ENCODE results near the gene CRYBA1. TPM values are rescaled to one million over a fixed set of nuclear protein-coding genes. Genes with fewer than 3 reads are reported as not detected.

CRYBA1 gene
- total and polyA plus RNA-seq, 2 experiments from 2014 or later, result not detected

DNA sequence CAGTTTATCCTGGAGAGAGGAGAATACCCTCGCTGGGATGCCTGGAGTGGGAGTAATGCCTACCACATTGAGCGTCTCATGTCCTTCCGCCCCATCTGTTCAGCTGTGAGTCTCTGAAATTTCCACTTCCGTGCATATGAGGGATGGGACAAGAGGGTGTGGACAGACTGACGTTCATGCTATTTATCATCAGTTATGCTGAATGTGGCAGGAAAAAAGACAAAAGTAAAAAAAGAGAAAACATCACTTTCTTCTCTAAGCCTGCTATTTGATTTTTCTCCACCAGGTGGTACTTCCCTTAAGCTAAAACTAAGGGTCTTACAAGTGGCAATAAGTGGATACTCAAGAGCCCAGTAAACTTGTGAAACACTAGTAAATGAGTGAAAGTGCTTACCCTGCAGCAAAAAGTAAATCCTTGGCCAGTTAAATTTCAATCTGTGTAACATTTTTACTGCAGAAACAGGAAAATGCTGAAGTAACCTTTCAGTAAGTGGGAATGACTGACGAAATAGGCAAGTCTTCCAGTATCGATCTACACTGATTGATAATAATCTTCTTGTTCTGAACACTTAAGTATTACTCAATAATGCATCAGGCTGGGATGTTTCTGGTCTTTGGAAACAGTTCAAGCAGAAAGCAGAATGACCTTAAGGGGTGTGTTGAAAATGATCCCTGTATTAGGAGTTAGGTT is 5.6 kb downstream of the CRYBA1 start:
- Histone ChIP-seq H3K4me3 (no peak overlapping the region), H3K9me3 (ENCODE audit: low read depth) (no peaks in the 10 kb centered on the region), H3K27ac (no peak overlapping the region), H3K4me1 (ENCODE audit: low read depth) (no peaks in the 10 kb centered on the region), H3K27me3 (no peaks in the 10 kb centered on the region), H3K36me3 (peaks cover 6% of the 10 kb centered on the region)
- DNase-seq (ENCODE audit: low read depth in 1 of 2, low spot score in 1 of 2), result peak; percentile 48 to 67
- TF ChIP-seq, protein P1, sequence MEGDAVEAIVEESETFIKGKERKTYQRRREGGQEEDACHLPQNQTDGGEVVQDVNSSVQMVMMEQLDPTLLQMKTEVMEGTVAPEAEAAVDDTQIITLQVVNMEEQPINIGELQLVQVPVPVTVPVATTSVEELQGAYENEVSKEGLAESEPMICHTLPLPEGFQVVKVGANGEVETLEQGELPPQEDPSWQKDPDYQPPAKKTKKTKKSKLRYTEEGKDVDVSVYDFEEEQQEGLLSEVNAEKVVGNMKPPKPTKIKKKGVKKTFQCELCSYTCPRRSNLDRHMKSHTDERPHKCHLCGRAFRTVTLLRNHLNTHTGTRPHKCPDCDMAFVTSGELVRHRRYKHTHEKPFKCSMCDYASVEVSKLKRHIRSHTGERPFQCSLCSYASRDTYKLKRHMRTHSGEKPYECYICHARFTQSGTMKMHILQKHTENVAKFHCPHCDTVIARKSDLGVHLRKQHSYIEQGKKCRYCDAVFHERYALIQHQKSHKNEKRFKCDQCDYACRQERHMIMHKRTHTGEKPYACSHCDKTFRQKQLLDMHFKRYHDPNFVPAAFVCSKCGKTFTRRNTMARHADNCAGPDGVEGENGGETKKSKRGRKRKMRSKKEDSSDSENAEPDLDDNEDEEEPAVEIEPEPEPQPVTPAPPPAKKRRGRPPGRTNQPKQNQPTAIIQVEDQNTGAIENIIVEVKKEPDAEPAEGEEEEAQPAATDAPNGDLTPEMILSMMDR (IDR thresholded peaks at IDR 0.05; ENCODE audit: low read depth, low read length), result peak; percentile 62

DNA sequence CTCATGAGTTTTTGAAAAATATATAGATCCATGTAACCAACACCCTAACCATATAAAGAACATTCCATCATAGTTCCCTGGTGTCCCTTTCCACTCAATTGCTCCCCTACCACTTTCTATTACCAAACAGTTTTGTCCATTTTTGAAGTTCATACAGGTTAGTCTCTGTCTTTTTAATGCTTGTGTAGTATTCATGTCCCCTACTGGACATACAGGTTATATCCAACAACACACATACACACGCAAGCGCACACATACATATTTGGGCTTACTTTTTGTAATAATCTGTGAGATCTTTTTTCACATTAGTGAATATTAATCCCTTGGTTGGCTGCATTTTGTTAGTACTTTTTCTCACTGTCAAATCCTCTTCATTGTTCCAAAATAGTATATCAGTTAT is 6.4 kb downstream of the CRYBA1 start:
- no peak overlapping the region for H3K27ac ChIP-seq
- H3K27me3 ChIP-seq, result no peaks in the 10 kb centered on the region
- no peak for DNase-seq (ENCODE audit: low read depth in 1 of 2, low spot score in 1 of 2)
- TF ChIP-seq, protein P1 (IDR thresholded peaks at IDR 0.05; ENCODE audit: low read depth, low read length), result peak; percentile 12
- no peaks in the 10 kb centered on the region for H3K4me1 ChIP-seq (ENCODE audit: low read depth)
- H3K36me3 ChIP-seq, result peaks cover 6% of the 10 kb centered on the region
- no peak overlapping the region for H3K4me3 ChIP-seq
- no peaks in the 10 kb centered on the region for H3K9me3 ChIP-seq (ENCODE audit: low read depth)

DNA sequence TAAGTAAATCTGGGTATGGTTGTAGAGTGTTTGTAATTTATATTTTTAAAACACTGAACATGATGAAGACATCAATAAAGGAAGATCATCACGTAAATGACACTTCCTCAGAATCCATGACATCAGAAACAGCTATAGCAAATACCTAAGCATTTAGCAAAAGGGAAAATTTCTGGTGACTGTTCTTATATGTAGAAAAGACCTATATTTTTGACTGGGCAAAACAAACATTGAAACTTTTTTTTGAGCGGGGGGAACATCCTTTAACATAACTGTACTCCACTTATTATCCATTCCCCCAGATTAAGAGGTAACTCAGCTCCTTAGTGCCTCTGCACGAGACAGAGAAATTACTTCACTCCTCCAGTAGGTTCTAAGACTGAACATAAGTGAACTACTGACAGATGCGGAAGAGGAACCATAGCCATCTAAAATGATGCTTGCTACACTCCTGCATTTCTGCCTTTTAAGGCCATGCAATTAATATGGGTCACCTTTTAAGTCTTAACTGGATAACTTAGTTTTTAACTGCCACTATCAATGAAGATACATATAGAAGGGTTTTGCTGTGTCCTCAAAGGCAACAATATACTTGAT is 9.4 kb downstream of the CRYBA1 start:
- DNase-seq (ENCODE audit: low read depth in 1 of 2, low spot score in 1 of 2), result no peak

DNA sequence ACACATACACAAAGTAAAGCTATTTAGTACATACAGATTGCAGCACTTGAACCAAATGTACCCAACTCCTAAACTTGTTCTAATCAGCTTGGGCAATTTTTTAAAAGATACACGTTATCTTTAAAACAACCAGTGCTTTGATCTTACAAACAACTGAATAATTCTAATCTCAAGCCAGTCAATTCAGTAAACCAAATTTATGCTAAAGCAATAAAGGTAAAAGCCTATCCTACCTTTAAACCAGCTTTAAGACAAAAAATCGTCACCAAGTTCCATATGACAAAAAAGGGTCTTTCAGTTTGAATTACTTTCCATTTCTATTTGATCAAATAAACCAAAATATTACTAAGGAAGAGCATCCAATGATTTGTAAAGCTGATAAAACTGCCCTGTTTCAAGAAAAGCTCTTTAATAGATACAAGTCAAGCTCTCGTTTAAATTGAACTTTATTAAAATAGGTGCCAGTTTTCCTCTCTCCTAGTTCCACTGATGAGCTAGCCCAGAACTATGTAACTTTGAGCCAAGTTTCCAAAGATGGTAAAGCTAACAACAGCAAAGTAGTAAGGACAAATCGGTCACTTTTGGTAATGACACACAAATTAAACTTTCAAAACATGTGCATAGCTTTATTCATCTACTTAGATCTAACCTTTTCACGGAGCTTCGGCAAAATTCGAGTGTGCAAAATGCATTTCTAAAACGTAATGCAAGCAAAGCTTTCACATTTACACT is 10.2 kb downstream of the CRYBA1 start:
- no peak overlapping the region for H3K4me3 ChIP-seq
- H3K4me1 ChIP-seq (ENCODE audit: low read depth), result no peaks in the 10 kb centered on the region
- H3K27me3 ChIP-seq, result no peaks in the 10 kb centered on the region
- no peak overlapping the region for H3K27ac ChIP-seq
- H3K36me3 ChIP-seq, result peaks cover 36% of the 10 kb centered on the region
- peak in 1 of 2 donors; percentile 45 for DNase-seq (ENCODE audit: low read depth in 1 of 2, low spot score in 1 of 2)
- TF ChIP-seq, protein P1 (IDR thresholded peaks at IDR 0.05; ENCODE audit: low read depth, low read length), result no peak
- H3K9me3 ChIP-seq (ENCODE audit: low read depth), result no peaks in the 10 kb centered on the region

More for the DNA sequence above, 9.4 kb downstream of the CRYBA1 start:
- H3K36me3 ChIP-seq, result peaks cover 27% of the 10 kb centered on the region
- no peak overlapping the region for H3K27ac ChIP-seq
- H3K27me3 ChIP-seq, result no peaks in the 10 kb centered on the region
- TF ChIP-seq, protein P1 (IDR thresholded peaks at IDR 0.05; ENCODE audit: low read depth, low read length), result no peak
- no peak overlapping the region for H3K4me3 ChIP-seq
- H3K9me3 ChIP-seq (ENCODE audit: low read depth), result no peaks in the 10 kb centered on the region
- H3K4me1 ChIP-seq (ENCODE audit: low read depth), result no peaks in the 10 kb centered on the region

DNA sequence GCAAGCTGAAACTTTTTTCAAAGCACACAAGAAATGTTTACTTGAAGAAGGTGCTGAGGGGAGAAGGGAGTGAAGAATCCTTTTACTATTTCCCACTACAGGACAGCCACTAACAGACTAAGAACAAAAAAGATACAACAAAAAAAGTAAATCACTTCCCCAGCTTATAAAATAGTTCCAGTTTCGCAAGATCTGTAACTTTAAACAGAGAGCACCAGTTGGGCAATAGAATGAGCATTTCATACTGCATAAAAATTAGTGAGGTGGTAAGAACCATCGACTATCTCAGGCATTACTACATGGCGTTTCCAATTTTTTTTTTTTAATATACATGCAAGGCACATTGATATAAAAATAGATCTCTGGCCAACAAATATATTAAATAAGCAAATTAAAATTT is 11.1 kb downstream of the CRYBA1 start:
- Histone ChIP-seq H3K27me3 (no peaks in the 10 kb centered on the region), H3K4me3 (no peak overlapping the region), H3K27ac (no peak overlapping the region), H3K36me3 (peaks cover 44% of the 10 kb centered on the region), H3K9me3 (ENCODE audit: low read depth) (no peaks in the 10 kb centered on the region), H3K4me1 (ENCODE audit: low read depth) (no peaks in the 10 kb centered on the region)
- DNase-seq (ENCODE audit: low read depth in 1 of 2, low spot score in 1 of 2), result peak in 1 of 2 donors; percentile 68
- TF ChIP-seq, protein P1 (IDR thresholded peaks at IDR 0.05; ENCODE audit: low read depth, low read length), result no peak

Data from cardiac muscle cell (in vitro differentiated cells and primary cell).